AG10803 (cell line): ENCODE results near the gene TRIM72.
"Not testable (repeated sequence)": the region's sequence is repeated elsewhere in the genome, so short reads cannot be mapped to it uniquely, and the experiment has no call there.

Experiments
- DNase-seq: peaks from one replicate; pipeline ENCODE4 v3.0.0; 2010; ENCODE audit warnings: low read depth
- H3K4me3 ChIP-seq: 2 replicates; pipeline ENCODE4 v1.5.1; 2011; ENCODE audit warnings: mild to moderate bottlenecking, low read length, control low read depth
- CTCF ChIP-seq: conservative IDR thresholded peaks from 2 replicates; pipeline ENCODE4 v1.5.1; 2011; ENCODE audit warnings: mild to moderate bottlenecking, low read length, control low read depth, inconsistent platforms

The TRIM72 gene

GRCh38 chr16:31213877-31214707 lies at the start of gene TRIM72:
TSS of gene TRIM72 (plus strand) at chr16:31214119. CDS start at chr16:31214739, 620 bp downstream.
- no peak for DNase-seq
- TF ChIP-seq CTCF, result no peak
- H3K4me3 ChIP-seq, result peak within 1 kb of the TSS; percentile 49; the same call in 1 of the 2 replicates

GRCh38 chr16:31167315-31167714 lies 46.6 kb upstream of the TRIM72 start:
- no peak overlapping the region for H3K4me3 ChIP-seq
- TF ChIP-seq CTCF, result no peak
- DNase-seq, result no peak

GRCh38 chr16:31168848-31169247 lies 45.1 kb upstream of the TRIM72 start:
- no peak overlapping the region for H3K4me3 ChIP-seq
- TF ChIP-seq CTCF, result no peak
- DNase-seq, result no peak

GRCh38 chr16:31170048-31170447 lies 43.9 kb upstream of the TRIM72 start:
- H3K4me3 ChIP-seq, DNase-seq: not testable (repeated sequence)

GRCh38 chr16:31177136-31177535 lies 36.8 kb upstream of the TRIM72 start:
- no peak overlapping the region for H3K4me3 ChIP-seq
- peak; percentile 43 for DNase-seq
- TF ChIP-seq CTCF, result no peak

- peak overlapping the region; percentile 94 for H3K4me3 ChIP-seq
- DNase-seq, result no peak
- no peak for TF ChIP-seq CTCF
Measured at GRCh38 chr16:31179219-31179746, 34.6 kb upstream of the TRIM72 start.

GRCh38 chr16:31179747-31180459 lies 34.0 kb upstream of the TRIM72 start, which contains the start of gene FUS:
TSS of gene FUS (plus strand) at chr16:31180139. CDS start at chr16:31180215, 76 bp downstream.
- peak; percentile 84 for DNase-seq
- no peak for TF ChIP-seq CTCF
- peak within 1 kb of the TSS; percentile 94 for H3K4me3 ChIP-seq
